CD8-positive, alpha-beta memory T cell (primary cell): ENCODE data around the gene DIS3L. TPM values are rescaled to one million over a fixed set of nuclear protein-coding genes. Genes with fewer than 3 reads are reported as not detected.

ENCODE experiments used
- CTCF ChIA-PET: fragments of 350-600 bp; sonication (Branson Sonifier 250); formaldehyde crosslinking; loops from one replicate; lab custom pipeline; 2021; ENCODE audit warnings: antibody characterized with exemption; lab: Charles Lee
- POLR2A ChIA-PET: fragments of 350-600 bp; sonication (Branson Sonifier 250); formaldehyde crosslinking; loops from one replicate; lab custom pipeline; 2021; ENCODE audit warnings: antibody characterized with exemption; lab: Charles Lee
- DNase-seq, 5 donors: peaks; one replicate each; pipeline versions ENCODE4 v3.0.0 to v3.0.0-alpha.2; 2020 to 2022; ENCODE audit warnings: mixed read lengths in 1 of 5
- H3K27ac ChIP-seq: one replicate; pipeline ENCODE4 v1.7.0; 2013; ENCODE audit warnings: low read depth, mild to moderate bottlenecking, low read length, moderate library complexity
- H3K27me3 ChIP-seq: 2 replicates; pipeline ENCODE4 v1.7.0; 2013; ENCODE audit warnings: low read length, mild to moderate bottlenecking; ENCODE audit not compliant: insufficient read depth, poor library complexity, severe bottlenecking
- H3K36me3 ChIP-seq: 2 replicates; pipeline ENCODE4 v1.7.0; 2013; ENCODE audit warnings: mild to moderate bottlenecking, low read length, moderate library complexity; ENCODE audit not compliant: insufficient read depth
- H3K4me1 ChIP-seq: 2 replicates; pipeline ENCODE4 v1.7.0; 2013; ENCODE audit warnings: mild to moderate bottlenecking, low read length, moderate library complexity; ENCODE audit not compliant: insufficient read depth
- H3K4me3 ChIP-seq: 2 replicates; pipeline ENCODE4 v1.7.0; 2013; ENCODE audit warnings: mild to moderate bottlenecking, low read length
- H3K9me3 ChIP-seq: 2 replicates; pipeline ENCODE4 v1.7.0; 2013; ENCODE audit warnings: mild to moderate bottlenecking, low read length
- H3K27ac Mint-ChIP-seq, 8 donors: one replicate each; pipeline ENCODE4 v1.8.0; 2020 to 2021; ENCODE audit warnings: mixed read lengths in 8 of 8, mild to moderate bottlenecking in 6 of 8, inconsistent platforms in 3 of 8, moderate library complexity in 3 of 8
- H3K27me3 Mint-ChIP-seq, 2 donors: one replicate each; pipeline ENCODE4 v1.8.0; 2020 to 2021; ENCODE audit warnings: mixed read lengths in 2 of 2, mild to moderate bottlenecking in 1 of 2, moderate library complexity in 1 of 2
- H3K36me3 Mint-ChIP-seq, 3 donors: one replicate each; pipeline ENCODE4 v1.8.0; 2020 to 2021; ENCODE audit warnings: mixed read lengths in 3 of 3, inconsistent platforms in 1 of 3, mild to moderate bottlenecking in 1 of 3
- H3K4me1 Mint-ChIP-seq, 3 donors: one replicate each; pipeline ENCODE4 v1.8.0; 2020 to 2021; ENCODE audit warnings: mixed read lengths in 3 of 3, inconsistent platforms in 1 of 3, mild to moderate bottlenecking in 1 of 3
- H3K4me3 Mint-ChIP-seq, 7 donors: one replicate each; pipeline ENCODE4 v1.8.0; 2020 to 2021; ENCODE audit warnings: mixed read lengths in 7 of 7, mild to moderate bottlenecking in 6 of 7, moderate library complexity in 4 of 7, inconsistent platforms in 2 of 7
- H3K9me3 Mint-ChIP-seq, 5 donors: one replicate each; pipeline ENCODE4 v1.8.0; 2020 to 2022; ENCODE audit warnings: mixed read lengths in 5 of 5, mild to moderate bottlenecking in 3 of 5, moderate library complexity in 2 of 5, inconsistent platforms in 1 of 5
- polyA plus RNA-seq: library from polyadenylated mRNA; unstranded; fragments of 300-500 nt; fragmentation: Illumina TruSeq; gene quantifications from one replicate; pipeline ENCODE4 v1.2.3, GENCODE V29; 2021
- total RNA-seq, 2 experiments: library from RNA; stranded (reverse); gene quantifications; one replicate each; pipeline ENCODE4 v1.2.3, GENCODE V29; 2021

Gene DIS3L
- total and polyA plus RNA-seq, 3 experiments from 2014 or later = 24.7 to 42.7 (median 26.5) TPM

DNA sequence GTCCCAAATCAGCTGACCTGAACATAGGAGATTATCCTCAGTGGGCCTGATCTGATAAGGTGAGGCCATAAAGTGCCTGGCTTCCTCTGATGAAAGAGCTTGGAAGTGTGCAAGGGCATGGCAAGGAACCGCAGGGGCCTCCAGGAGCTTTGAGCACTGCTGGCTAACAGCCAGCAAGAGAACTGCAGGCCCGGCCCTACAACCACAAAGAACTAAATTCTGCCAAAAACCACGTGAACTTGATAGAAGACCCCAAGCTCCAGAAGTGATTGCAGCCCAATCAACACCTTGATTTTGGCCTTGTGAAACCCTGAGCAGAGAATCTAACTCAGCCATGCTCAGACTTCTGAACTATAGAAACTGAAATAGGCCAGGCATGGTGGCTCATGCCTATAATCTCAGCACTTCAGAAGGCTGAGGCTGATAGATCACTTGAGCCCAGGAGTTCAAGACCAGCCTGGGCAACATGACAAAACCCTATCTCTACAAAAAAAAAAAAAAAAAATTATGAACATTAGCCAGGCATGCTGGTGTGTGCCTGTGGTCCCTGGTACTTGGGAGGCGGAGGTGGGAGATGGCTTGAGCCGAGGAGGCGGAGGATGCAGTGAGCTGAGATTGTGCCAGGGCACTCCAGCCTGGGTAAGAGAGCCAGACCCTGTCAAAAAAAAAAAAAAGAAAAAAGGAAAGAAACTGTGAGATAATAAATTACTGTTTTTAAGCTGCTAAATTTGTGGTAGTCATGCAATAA is 7.7 kb upstream of the DIS3L start:
- H3K4me1 ChIP-seq = peaks cover 8% of the 10 kb centered on the region
- POLR2A ChIA-PET = interaction anchor here (0.7 kb wide), 1 partner anchor 214 kb away, joined by 4 read pairs; no protein-coding TSS in a partner anchor
- no peaks in the 10 kb centered on the region for H3K9me3 Mint-ChIP-seq
- H3K9me3 ChIP-seq = no peaks in the 10 kb centered on the region
- no peak overlapping the region for H3K4me3 ChIP-seq
- no peaks in the 10 kb centered on the region for H3K36me3 Mint-ChIP-seq
- H3K4me3 Mint-ChIP-seq = no peak overlapping the region
- H3K36me3 ChIP-seq = no peaks in the 10 kb centered on the region
- H3K27ac Mint-ChIP-seq = peak overlapping the region in 1 of 8 donors; percentile 66
- H3K27me3 Mint-ChIP-seq = peaks cover 0 to 4% of the 10 kb centered on the region in 2 donors
- no peaks in the 10 kb centered on the region for H3K27me3 ChIP-seq
- H3K27ac ChIP-seq = no peak overlapping the region
- peaks cover 11 to 14% (median 12%) of the 10 kb centered on the region in 3 donors for H3K4me1 Mint-ChIP-seq
- CTCF ChIA-PET = interaction anchor here (0.7 to 2.1 kb wide), 3 partner anchors 9 to 148 kb away, joined by 3 to 6 read pairs (median 3); no protein-coding TSS in a partner anchor
- DNase-seq = no peak

DNA sequence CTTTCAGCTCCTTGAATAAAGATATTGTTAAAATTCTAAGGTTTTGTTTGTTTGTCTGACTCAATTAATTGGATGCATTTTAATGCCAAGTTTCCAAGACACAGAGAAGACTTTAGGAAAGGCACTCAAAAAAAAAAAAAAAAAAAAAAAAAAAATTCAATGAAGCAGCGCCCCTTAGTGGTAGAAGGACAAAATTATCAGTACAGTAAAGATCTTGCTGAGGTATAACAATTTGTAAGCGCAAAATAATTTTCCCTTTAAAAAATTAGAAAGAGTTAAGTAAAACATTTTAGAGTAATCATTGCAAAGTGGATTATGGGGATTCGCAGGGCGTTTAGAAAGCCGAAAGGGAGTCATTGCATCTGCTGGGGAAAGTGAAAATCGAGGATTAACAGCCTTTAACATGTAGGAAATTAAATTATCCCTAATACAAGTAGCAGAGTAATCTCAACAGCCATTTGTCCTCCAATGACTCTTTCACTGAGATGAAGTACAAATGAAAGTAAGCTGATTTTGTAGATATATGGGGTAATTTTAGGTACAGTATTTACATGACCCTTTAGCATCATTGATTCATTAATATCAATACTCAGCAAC is 5.8 kb upstream of the DIS3L start:
- Mint-ChIP-seq H3K27ac (peak overlapping the region in 1 of 8 donors; percentile 62), H3K9me3 (no peaks in the 10 kb centered on the region), H3K36me3 (no peaks in the 10 kb centered on the region), H3K27me3 (no peaks in the 10 kb centered on the region), H3K4me1 (peaks cover 22 to 30% (median 29%) of the 10 kb centered on the region in 3 donors), H3K4me3 (peak overlapping the region in 2 of 7 donors; percentile 52)
- Histone ChIP-seq H3K4me1 (peaks cover 22% of the 10 kb centered on the region), H3K27me3 (no peaks in the 10 kb centered on the region), H3K4me3 (no peak overlapping the region), H3K36me3 (no peaks in the 10 kb centered on the region), H3K27ac (no peak overlapping the region), H3K9me3 (no peaks in the 10 kb centered on the region)
- ChIA-PET CTCF (interaction anchor here (0.6 to 2.1 kb wide), 13 partner anchors 9 to 903 kb away, joined by 3 to 6 read pairs (median 3); partner anchors contain the start of gene SNAPC5), POLR2A (no interaction called here)
- DNase-seq = peak in 2 of 5 donors; percentile 11 to 27

- no peak overlapping the region for H3K27ac ChIP-seq
These were observed 5.3 kb upstream of the DIS3L start for GRCh38 chr15:66288093-66288492.

DNA sequence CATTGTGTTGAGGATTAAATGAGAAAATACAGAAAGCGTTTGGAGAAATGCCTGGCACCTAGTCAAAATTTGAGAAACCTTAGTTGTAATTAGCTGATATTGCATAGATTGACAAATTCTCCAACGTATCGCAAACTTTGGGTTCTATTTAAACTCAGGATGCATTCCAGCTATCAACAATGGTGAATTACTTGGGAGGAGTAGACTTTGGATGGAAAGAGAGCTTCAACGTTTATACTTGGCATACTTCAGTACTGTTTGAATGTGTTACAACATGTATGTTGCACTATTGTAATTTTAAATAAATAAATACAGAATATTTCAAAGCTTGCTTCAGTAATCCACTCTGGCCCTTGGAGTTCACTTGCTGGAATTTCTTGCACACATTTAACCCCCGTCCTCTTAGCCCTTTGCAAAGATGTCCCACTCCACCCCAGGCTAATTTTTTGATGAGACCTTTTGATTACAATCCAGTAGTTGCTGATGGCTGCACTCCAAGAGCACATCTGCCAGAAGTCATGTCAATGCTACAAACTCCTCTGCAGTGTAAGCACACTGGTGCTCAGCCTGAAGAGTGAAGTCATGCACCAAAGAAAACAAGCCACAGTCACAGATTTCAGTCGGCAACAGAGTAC is 4.7 kb upstream of the DIS3L start:
- Mint-ChIP-seq H3K36me3 (no peaks in the 10 kb centered on the region), H3K4me1 (peaks cover 24 to 35% (median 32%) of the 10 kb centered on the region in 3 donors), H3K27me3 (no peaks in the 10 kb centered on the region), H3K4me3 (no peak overlapping the region), H3K9me3 (no peaks in the 10 kb centered on the region), H3K27ac (peak overlapping the region in 2 of 8 donors; percentile 27 to 62)
- ChIA-PET CTCF (interaction anchor here (1.1 to 1.5 kb wide), 3 partner anchors 10 to 98 kb away, joined by 3 read pairs; no protein-coding TSS in a partner anchor), POLR2A (no interaction called here)
- Histone ChIP-seq H3K27ac (no peak overlapping the region), H3K9me3 (no peaks in the 10 kb centered on the region), H3K36me3 (no peaks in the 10 kb centered on the region), H3K4me1 (peaks cover 26% of the 10 kb centered on the region), H3K4me3 (no peak overlapping the region), H3K27me3 (no peaks in the 10 kb centered on the region)
- DNase-seq = no peak

More at GRCh38 chr15:66288093-66288492, 5.3 kb upstream of the DIS3L start:
- H3K27ac Mint-ChIP-seq = peak overlapping the region in 1 of 8 donors; percentile 62
- ChIA-PET POLR2A (no interaction called here), CTCF (interaction anchor here (0.7 to 1.7 kb wide), 7 partner anchors 8 to 903 kb away, joined by 3 to 5 read pairs (median 3); no protein-coding TSS in a partner anchor)
- Histone ChIP-seq H3K36me3 (no peaks in the 10 kb centered on the region), H3K9me3 (no peaks in the 10 kb centered on the region), H3K4me1 (peaks cover 26% of the 10 kb centered on the region), H3K4me3 (no peak overlapping the region), H3K27me3 (no peaks in the 10 kb centered on the region)
- no peaks in the 10 kb centered on the region for H3K9me3 Mint-ChIP-seq
- no peak overlapping the region for H3K4me3 Mint-ChIP-seq
- H3K36me3 Mint-ChIP-seq = no peaks in the 10 kb centered on the region
- peaks cover 24 to 34% (median 32%) of the 10 kb centered on the region in 3 donors for H3K4me1 Mint-ChIP-seq
- H3K27me3 Mint-ChIP-seq = no peaks in the 10 kb centered on the region
- DNase-seq = no peak

DNA sequence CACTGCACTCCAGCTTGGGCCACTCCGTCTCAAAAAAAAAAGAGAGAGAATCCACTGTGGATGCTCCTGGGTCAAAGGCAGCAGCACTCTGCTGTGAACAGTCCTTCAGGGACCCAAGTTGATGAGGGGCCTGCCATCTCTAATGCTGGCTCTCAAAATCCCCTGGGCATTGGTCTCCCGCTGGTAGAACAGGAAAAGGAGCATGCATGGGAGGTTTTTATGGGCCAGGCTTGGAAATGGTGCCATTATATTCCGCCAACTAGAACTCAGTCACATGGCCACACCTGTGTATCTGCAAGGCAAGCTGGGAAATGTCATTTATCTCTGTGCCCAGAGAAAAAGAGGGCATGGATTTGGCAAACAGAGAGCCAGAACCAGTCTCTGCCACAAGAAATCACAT is 3.4 kb upstream of the DIS3L start:
- no peak overlapping the region for H3K4me3 ChIP-seq
- H3K4me3 Mint-ChIP-seq = peak overlapping the region in 2 of 7 donors; percentile 18 to 82
- no peaks in the 10 kb centered on the region for H3K27me3 Mint-ChIP-seq
- H3K27ac Mint-ChIP-seq = peak overlapping the region in 2 of 8 donors; percentile 2 to 84
- no peaks in the 10 kb centered on the region for H3K9me3 Mint-ChIP-seq
- no peaks in the 10 kb centered on the region for H3K9me3 ChIP-seq
- H3K36me3 ChIP-seq = no peaks in the 10 kb centered on the region
- no peak overlapping the region for H3K27ac ChIP-seq
- CTCF ChIA-PET = no interaction called here
- H3K36me3 Mint-ChIP-seq = peaks cover 0 to 3% (median 0%) of the 10 kb centered on the region in 3 donors
- H3K4me1 ChIP-seq = peaks cover 32% of the 10 kb centered on the region
- no peaks in the 10 kb centered on the region for H3K27me3 ChIP-seq
- POLR2A ChIA-PET = no interaction called here
- H3K4me1 Mint-ChIP-seq = peaks cover 33 to 45% (median 43%) of the 10 kb centered on the region in 3 donors
- DNase-seq = no peak

- DNase-seq = no peak
- peaks cover 35% of the 10 kb centered on the region for H3K4me1 ChIP-seq
- H3K27me3 ChIP-seq = no peaks in the 10 kb centered on the region
- no peaks in the 10 kb centered on the region for H3K9me3 Mint-ChIP-seq
- peaks cover 0 to 3% (median 0%) of the 10 kb centered on the region in 3 donors for H3K36me3 Mint-ChIP-seq
- CTCF ChIA-PET = no interaction called here
- H3K9me3 ChIP-seq = no peaks in the 10 kb centered on the region
- peak overlapping the region in 2 of 8 donors; percentile 1 to 84 for H3K27ac Mint-ChIP-seq
- H3K4me3 Mint-ChIP-seq = peak overlapping the region in 3 of 7 donors; percentile 6 to 82 (median 18)
- H3K36me3 ChIP-seq = no peaks in the 10 kb centered on the region
- H3K27me3 Mint-ChIP-seq = no peaks in the 10 kb centered on the region
- H3K4me1 Mint-ChIP-seq = peaks cover 37 to 50% (median 48%) of the 10 kb centered on the region in 3 donors
- H3K27ac ChIP-seq = no peak overlapping the region
- no peak overlapping the region for H3K4me3 ChIP-seq
- POLR2A ChIA-PET = interaction anchor here (0.5 to 0.8 kb wide), 2 partner anchors 86 to 181 kb away, joined by 3 read pairs; no protein-coding TSS in a partner anchor
These were observed 2.9 kb upstream of the DIS3L start for GRCh38 chr15:66290518-66290917.

DNA sequence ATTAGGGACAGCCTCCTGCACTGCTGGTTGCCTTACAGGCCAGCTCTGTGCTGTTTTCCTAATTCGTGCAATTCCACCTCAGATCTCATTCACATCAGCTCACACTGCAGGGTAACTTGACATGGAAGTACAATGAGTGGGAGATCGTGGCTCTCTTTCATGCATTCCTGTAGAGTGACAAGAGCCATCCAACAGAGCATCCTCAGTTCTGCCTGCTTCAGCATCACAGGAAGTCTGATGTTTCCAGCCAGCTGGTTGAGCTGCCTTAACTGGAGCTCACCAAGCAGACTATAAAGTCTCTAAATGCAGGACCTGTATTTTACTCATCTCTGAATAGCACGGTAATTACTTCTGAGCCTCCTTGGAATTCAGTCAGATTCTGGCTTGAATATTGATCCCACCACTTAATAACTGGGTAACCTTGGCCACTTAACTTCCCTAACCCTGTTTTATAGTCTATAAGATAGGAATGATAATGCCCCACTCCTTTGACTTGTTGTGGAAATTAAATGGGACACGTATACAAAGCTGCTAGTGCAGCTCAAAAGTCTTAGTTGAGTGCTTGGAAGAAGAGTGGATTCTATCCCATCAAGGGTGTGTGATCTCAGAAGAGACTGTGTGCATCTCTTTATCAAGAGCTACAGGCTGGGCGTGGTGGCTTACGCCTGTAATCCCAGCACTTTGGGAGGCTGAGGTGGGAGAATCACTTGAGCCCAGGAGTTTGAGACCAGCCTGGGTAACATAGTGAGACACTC is 1.4 kb upstream of the DIS3L start:
- Histone ChIP-seq H3K4me1 (peaks cover 35% of the 10 kb centered on the region), H3K27me3 (no peaks in the 10 kb centered on the region), H3K27ac (peak overlapping the region; percentile 1), H3K9me3 (no peaks in the 10 kb centered on the region), H3K36me3 (no peaks in the 10 kb centered on the region), H3K4me3 (peak overlapping the region; percentile 70)
- Mint-ChIP-seq H3K27me3 (no peaks in the 10 kb centered on the region), H3K9me3 (no peaks in the 10 kb centered on the region), H3K4me3 (peak overlapping the region; percentile 83 to 98 (median 86)), H3K36me3 (peaks cover 0 to 7% (median 0%) of the 10 kb centered on the region in 3 donors), H3K27ac (peak overlapping the region; percentile 88 to 98 (median 94)), H3K4me1 (peaks cover 43 to 62% (median 61%) of the 10 kb centered on the region in 3 donors)
- ChIA-PET CTCF (interaction anchor here (0.9 to 3.7 kb wide), 2 partner anchors 207 to 423 kb away, joined by 3 to 25 read pairs; partner anchors contain the start of genes RAB11A and SNAPC5), POLR2A (no interaction called here)
- DNase-seq = no peak
